WTC11 (cell line): Measurements from ENCODE around the gene BIVM. TPM values are rescaled to one million over a fixed set of nuclear protein-coding genes. Genes with fewer than 3 reads are reported as not detected.

Source experiments
- ATAC-seq: fragments of 200-7000 bp; cut with Tn5 transposase; 2 replicates; pipeline ENCODE4 v1.10.0; 2021; ENCODE audit warnings: mild to moderate bottlenecking, moderate library complexity
- CTCF ChIA-PET: fragments of 300-600 bp; sonication (Branson Sonifier 250); formaldehyde crosslinking; loops from one replicate; lab custom pipeline; 2021; ENCODE audit warnings: antibody characterized with exemption; lab: Charles Lee
- POLR2A ChIA-PET: fragments of 350-600 bp; sonication (Branson Sonifier 250); formaldehyde crosslinking; loops from one replicate; lab custom pipeline; 2021; ENCODE audit warnings: antibody characterized with exemption; lab: Charles Lee
- DNase-seq: peaks from one replicate; pipeline ENCODE4 v3.0.0; 2021; ENCODE audit warnings: low spot score
- H3K27ac Mint-ChIP-seq: 2 replicates; pipeline ENCODE4 v1.8.0; 2021; ENCODE audit warnings: mixed read lengths
- H3K27me3 Mint-ChIP-seq: 2 replicates; pipeline ENCODE4 v1.8.0; 2021; ENCODE audit warnings: low read depth, mild to moderate bottlenecking, moderate library complexity, mixed read lengths
- H3K36me3 Mint-ChIP-seq: 2 replicates; pipeline ENCODE4 v1.8.0; 2021; ENCODE audit warnings: mixed read lengths
- H3K4me1 Mint-ChIP-seq: 2 replicates; pipeline ENCODE4 v1.8.0; 2022; ENCODE audit warnings: mixed read lengths
- H3K4me3 Mint-ChIP-seq: 2 replicates; pipeline ENCODE4 v1.8.0; 2021; ENCODE audit warnings: mild to moderate bottlenecking, moderate library complexity, mixed read lengths
- H3K9me3 Mint-ChIP-seq: 2 replicates; pipeline ENCODE4 v1.8.0; 2021; ENCODE audit warnings: mixed read lengths
- ATF2 ChIP-seq: sonication (generic); formaldehyde crosslinking; IDR thresholded peaks from 2 replicates; pipeline ENCODE4 v1.8.1; 2022; ENCODE audit warnings: low read depth, missing genetic modification reagents, borderline replicate concordance
- CDX4 ChIP-seq: fragments of 250-450 bp; sonication (Bioruptor Pico); IDR thresholded peaks from 2 replicates; pipeline ENCODE4 v1.9.0; 2021; ENCODE audit warnings: moderate library complexity, mild to moderate bottlenecking, inconsistent platforms, borderline replicate concordance
- FOXK1 ChIP-seq: sonication (generic); formaldehyde crosslinking; IDR thresholded peaks from 2 replicates; pipeline ENCODE4 v1.8.0; 2022; ENCODE audit warnings: mild to moderate bottlenecking, moderate library complexity, missing genetic modification reagents
- IRF2 ChIP-seq: sonication (generic); formaldehyde crosslinking; IDR thresholded peaks from 2 replicates; pipeline ENCODE4 v1.8.0; 2022; ENCODE audit warnings: low read depth, missing genetic modification reagents, borderline replicate concordance
- JUN ChIP-seq: sonication (generic); formaldehyde crosslinking; IDR thresholded peaks from 2 replicates; pipeline ENCODE4 v1.8.0; 2023; ENCODE audit warnings: mild to moderate bottlenecking, missing genetic modification reagents
- KAT7 ChIP-seq: sonication (generic); formaldehyde crosslinking; IDR thresholded peaks from 2 replicates; pipeline ENCODE4 v1.8.1; 2023; ENCODE audit warnings: missing genetic modification reagents, mild to moderate bottlenecking, borderline replicate concordance
- MYBL2 ChIP-seq: sonication (generic); formaldehyde crosslinking; IDR thresholded peaks from 2 replicates; pipeline ENCODE4 v1.8.1; 2023; ENCODE audit warnings: mild to moderate bottlenecking, moderate library complexity, missing genetic modification reagents
- NFYB ChIP-seq: sonication (generic); formaldehyde crosslinking; conservative IDR thresholded peaks from 2 replicates; pipeline ENCODE4 v1.8.0; 2022; ENCODE audit warnings: low read depth, missing genetic modification reagents
- OVOL2 ChIP-seq: fragments of 250-450 bp; sonication (Bioruptor Pico); IDR thresholded peaks from 2 replicates; pipeline ENCODE4 v1.9.0; 2021; ENCODE audit warnings: mild to moderate bottlenecking, borderline replicate concordance
- RELA ChIP-seq: sonication (generic); formaldehyde crosslinking; IDR thresholded peaks from 2 replicates; pipeline ENCODE4 v1.8.1; 2022; ENCODE audit warnings: missing genetic modification reagents, mild to moderate bottlenecking, borderline replicate concordance
- SMAD4 ChIP-seq: sonication (generic); formaldehyde crosslinking; IDR thresholded peaks from 2 replicates; pipeline ENCODE4 v1.8.0; 2022; ENCODE audit warnings: mild to moderate bottlenecking, missing genetic modification reagents
- STAT6 ChIP-seq: sonication (generic); formaldehyde crosslinking; conservative IDR thresholded peaks from 2 replicates; pipeline ENCODE4 v1.8.1; 2023; ENCODE audit warnings: mild to moderate bottlenecking, low read depth, missing genetic modification reagents, moderate library complexity
- TEAD1 ChIP-seq: sonication (generic); formaldehyde crosslinking; IDR thresholded peaks from 2 replicates; pipeline ENCODE4 v1.8.0; 2022; ENCODE audit warnings: mild to moderate bottlenecking, missing genetic modification reagents
- ZNF281 ChIP-seq: sonication (generic); formaldehyde crosslinking; IDR thresholded peaks from 2 replicates; pipeline ENCODE4 v1.8.0; 2023; ENCODE audit warnings: mild to moderate bottlenecking, missing genetic modification reagents
- ZSCAN18 ChIP-seq: fragments of 250-450 bp; sonication (Bioruptor Pico); IDR thresholded peaks from 2 replicates; pipeline ENCODE4 v2.1.2; 2022; ENCODE audit warnings: mild to moderate bottlenecking, moderate library complexity
- total RNA-seq: library from RNA; stranded (reverse); gene quantifications from 3 replicates; pipeline ENCODE4 v1.2.3, GENCODE V29; 2021
- TF ChIP-seq, protein P1 (sequence below): sonication (generic); formaldehyde crosslinking; IDR thresholded peaks from 2 replicates; pipeline ENCODE4 v1.8.1; 2023; ENCODE audit warnings: mild to moderate bottlenecking, missing genetic modification reagents
- TF ChIP-seq, protein P2 (sequence below): sonication (generic); formaldehyde crosslinking; IDR thresholded peaks from 2 replicates; pipeline ENCODE4 v1.8.1; 2023; ENCODE audit warnings: mild to moderate bottlenecking, missing genetic modification reagents, borderline replicate concordance

The BIVM gene
- total RNA-seq, 1 experiment from 2014 or later, result 10.2 TPM

GRCh38 chr13:102812611-102813287, 13.8 kb downstream of the BIVM start (continued):
- TF ChIP-seq KAT7 (CRISPR knock-in tag), result no peak
- TF ChIP-seq STAT6 (CRISPR knock-in tag), result no peak
- TF ChIP-seq, protein P1, sequence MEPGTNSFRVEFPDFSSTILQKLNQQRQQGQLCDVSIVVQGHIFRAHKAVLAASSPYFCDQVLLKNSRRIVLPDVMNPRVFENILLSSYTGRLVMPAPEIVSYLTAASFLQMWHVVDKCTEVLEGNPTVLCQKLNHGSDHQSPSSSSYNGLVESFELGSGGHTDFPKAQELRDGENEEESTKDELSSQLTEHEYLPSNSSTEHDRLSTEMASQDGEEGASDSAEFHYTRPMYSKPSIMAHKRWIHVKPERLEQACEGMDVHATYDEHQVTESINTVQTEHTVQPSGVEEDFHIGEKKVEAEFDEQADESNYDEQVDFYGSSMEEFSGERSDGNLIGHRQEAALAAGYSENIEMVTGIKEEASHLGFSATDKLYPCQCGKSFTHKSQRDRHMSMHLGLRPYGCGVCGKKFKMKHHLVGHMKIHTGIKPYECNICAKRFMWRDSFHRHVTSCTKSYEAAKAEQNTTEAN (CRISPR knock-in tag), result no peak
- no peak for TF ChIP-seq CDX4 (CRISPR knock-in tag)
- TF ChIP-seq NFYB (CRISPR knock-in tag), result no peak
- no peak for TF ChIP-seq RELA

- H3K36me3 Mint-ChIP-seq, result peaks cover 15% of the 10 kb centered on the region
- ChIA-PET POLR2A (no interaction called here), CTCF (no interaction called here)
- DNase-seq (no peak), ATAC-seq (no peak)
- H3K27ac Mint-ChIP-seq, result no peak overlapping the region
- peaks cover 13% of the 10 kb centered on the region for H3K9me3 Mint-ChIP-seq
- TF ChIP-seq IRF2 (CRISPR knock-in tag) (no peak), ZNF281 (CRISPR knock-in tag) (no peak), OVOL2 (CRISPR knock-in tag) (no peak), ZSCAN18 (no peak)
- peaks cover 3% of the 10 kb centered on the region; the same call in 1 of the 2 replicates for H3K4me1 Mint-ChIP-seq
- no peak overlapping the region for H3K4me3 Mint-ChIP-seq
- no peaks in the 10 kb centered on the region for H3K27me3 Mint-ChIP-seq
These were observed 15.2 kb downstream of the BIVM start for GRCh38 chr13:102814025-102814607.

- ATAC-seq (no peak), DNase-seq (no peak)
- CTCF ChIA-PET, result interaction anchor here (1.0 kb wide), 2 partner anchors 14 to 56 kb away, joined by 3 read pairs; no protein-coding TSS in a partner anchor
- H3K27ac Mint-ChIP-seq, result no peak overlapping the region
- POLR2A ChIA-PET, result no interaction called here
- H3K9me3 Mint-ChIP-seq, result peaks cover 13% of the 10 kb centered on the region
- no peak overlapping the region for H3K4me3 Mint-ChIP-seq
- H3K36me3 Mint-ChIP-seq, result peaks cover 15% of the 10 kb centered on the region
- no peaks in the 10 kb centered on the region for H3K27me3 Mint-ChIP-seq
- peaks cover 3% of the 10 kb centered on the region; the same call in 1 of the 2 replicates for H3K4me1 Mint-ChIP-seq
- TF ChIP-seq MYBL2 (CRISPR knock-in tag) (no peak), IRF2 (CRISPR knock-in tag) (no peak), TEAD1 (no peak), JUN (no peak), FOXK1 (CRISPR knock-in tag) (no peak), ATF2 (CRISPR knock-in tag) (no peak), SMAD4 (CRISPR knock-in tag) (no peak)
- TF ChIP-seq, protein P2, sequence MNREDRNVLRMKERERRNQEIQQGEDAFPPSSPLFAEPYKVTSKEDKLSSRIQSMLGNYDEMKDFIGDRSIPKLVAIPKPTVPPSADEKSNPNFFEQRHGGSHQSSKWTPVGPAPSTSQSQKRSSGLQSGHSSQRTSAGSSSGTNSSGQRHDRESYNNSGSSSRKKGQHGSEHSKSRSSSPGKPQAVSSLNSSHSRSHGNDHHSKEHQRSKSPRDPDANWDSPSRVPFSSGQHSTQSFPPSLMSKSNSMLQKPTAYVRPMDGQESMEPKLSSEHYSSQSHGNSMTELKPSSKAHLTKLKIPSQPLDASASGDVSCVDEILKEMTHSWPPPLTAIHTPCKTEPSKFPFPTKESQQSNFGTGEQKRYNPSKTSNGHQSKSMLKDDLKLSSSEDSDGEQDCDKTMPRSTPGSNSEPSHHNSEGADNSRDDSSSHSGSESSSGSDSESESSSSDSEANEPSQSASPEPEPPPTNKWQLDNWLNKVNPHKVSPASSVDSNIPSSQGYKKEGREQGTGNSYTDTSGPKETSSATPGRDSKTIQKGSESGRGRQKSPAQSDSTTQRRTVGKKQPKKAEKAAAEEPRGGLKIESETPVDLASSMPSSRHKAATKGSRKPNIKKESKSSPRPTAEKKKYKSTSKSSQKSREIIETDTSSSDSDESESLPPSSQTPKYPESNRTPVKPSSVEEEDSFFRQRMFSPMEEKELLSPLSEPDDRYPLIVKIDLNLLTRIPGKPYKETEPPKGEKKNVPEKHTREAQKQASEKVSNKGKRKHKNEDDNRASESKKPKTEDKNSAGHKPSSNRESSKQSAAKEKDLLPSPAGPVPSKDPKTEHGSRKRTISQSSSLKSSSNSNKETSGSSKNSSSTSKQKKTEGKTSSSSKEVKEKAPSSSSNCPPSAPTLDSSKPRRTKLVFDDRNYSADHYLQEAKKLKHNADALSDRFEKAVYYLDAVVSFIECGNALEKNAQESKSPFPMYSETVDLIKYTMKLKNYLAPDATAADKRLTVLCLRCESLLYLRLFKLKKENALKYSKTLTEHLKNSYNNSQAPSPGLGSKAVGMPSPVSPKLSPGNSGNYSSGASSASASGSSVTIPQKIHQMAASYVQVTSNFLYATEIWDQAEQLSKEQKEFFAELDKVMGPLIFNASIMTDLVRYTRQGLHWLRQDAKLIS (CRISPR knock-in tag), result no peak
These were observed 15.9 kb downstream of the BIVM start for GRCh38 chr13:102814793-102815192.
